ENCODE results near the gene MAPK12.

Gene MAPK12

DNA sequence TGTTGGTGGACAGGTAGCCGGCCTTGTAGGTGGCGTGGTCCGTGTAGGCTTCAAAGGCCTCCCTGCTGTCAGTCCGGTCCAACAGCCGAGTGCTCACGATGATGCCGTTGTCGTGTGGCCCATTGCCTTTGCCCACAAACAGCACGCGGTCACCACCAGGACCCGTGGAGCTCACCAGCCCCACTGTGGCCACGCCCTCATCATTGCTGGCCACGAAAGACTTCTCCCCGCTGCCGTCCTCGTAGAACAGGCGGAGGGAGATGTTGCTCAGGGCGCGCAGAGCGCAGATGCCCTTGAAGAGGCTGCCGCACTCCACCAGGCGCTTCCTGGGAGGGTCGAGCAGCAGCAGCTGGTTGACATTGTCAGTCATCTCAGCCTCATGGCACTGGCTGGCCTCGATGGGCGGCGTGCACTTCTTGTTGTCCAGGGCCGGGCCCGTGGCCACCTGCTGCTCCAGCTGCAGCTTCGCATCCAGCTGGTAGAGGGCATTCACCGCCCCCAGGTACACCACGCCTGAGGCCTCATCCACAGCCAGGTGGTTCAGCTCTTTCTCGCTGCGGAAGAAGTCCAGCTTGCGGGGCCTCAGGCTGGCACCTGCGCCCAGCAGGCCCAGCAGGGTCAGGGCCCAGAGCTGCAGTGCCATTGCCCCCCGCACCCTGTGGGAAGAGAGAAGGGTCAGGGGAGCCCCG, 28.6 kb upstream of the MAPK12 start:
- H3K27ac ChIP-seq, result no peak overlapping the region
- TF ChIP-seq, protein P1, sequence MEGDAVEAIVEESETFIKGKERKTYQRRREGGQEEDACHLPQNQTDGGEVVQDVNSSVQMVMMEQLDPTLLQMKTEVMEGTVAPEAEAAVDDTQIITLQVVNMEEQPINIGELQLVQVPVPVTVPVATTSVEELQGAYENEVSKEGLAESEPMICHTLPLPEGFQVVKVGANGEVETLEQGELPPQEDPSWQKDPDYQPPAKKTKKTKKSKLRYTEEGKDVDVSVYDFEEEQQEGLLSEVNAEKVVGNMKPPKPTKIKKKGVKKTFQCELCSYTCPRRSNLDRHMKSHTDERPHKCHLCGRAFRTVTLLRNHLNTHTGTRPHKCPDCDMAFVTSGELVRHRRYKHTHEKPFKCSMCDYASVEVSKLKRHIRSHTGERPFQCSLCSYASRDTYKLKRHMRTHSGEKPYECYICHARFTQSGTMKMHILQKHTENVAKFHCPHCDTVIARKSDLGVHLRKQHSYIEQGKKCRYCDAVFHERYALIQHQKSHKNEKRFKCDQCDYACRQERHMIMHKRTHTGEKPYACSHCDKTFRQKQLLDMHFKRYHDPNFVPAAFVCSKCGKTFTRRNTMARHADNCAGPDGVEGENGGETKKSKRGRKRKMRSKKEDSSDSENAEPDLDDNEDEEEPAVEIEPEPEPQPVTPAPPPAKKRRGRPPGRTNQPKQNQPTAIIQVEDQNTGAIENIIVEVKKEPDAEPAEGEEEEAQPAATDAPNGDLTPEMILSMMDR (IDR thresholded peaks at IDR 0.05), result no peak
- TF ChIP-seq ZFX (IDR thresholded peaks at IDR 0.05; ENCODE audit: borderline replicate concordance), result no peak

GRCh38 chr22:50289151-50289941, 27.9 kb upstream of the MAPK12 start:
- no peak overlapping the region for H3K27ac ChIP-seq
- no peak for TF ChIP-seq ZFX (IDR thresholded peaks at IDR 0.05; ENCODE audit: borderline replicate concordance)
- TF ChIP-seq, protein P1 (IDR thresholded peaks at IDR 0.05), result no peak

GRCh38 chr22:50287731-50288130, 26.2 kb upstream of the MAPK12 start:
- TF ChIP-seq, protein P1 (IDR thresholded peaks at IDR 0.05), result no peak
- no peak for TF ChIP-seq ZFX (IDR thresholded peaks at IDR 0.05; ENCODE audit: borderline replicate concordance)
- H3K27ac ChIP-seq, result no peak overlapping the region

- no peak overlapping the region for H3K27ac ChIP-seq
- TF ChIP-seq, protein P1 (IDR thresholded peaks at IDR 0.05), result no peak
- no peak for TF ChIP-seq ZFX (IDR thresholded peaks at IDR 0.05; ENCODE audit: borderline replicate concordance)
Measured at GRCh38 chr22:50286701-50287318, 25.3 kb upstream of the MAPK12 start.

DNA sequence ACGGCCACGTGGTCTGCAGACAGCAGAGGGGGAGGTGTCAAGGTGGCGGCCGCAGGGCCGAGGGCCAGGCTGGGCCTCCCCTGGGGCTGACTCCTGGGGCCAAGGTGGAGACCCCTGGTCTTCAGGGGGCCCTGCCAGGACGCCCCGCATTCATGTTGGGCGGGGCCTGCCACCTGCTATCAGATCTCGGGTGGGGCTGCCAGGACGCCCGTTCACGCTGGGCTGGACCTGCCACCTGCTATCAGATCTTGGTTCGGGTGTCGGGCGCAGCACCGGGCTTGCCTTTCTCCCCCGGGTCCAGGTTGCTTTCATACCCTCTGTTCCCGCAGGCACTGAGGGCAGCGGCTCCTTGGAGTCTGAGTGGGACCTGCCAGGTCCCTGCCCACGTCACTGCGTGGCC, 24.8 kb upstream of the MAPK12 start:
- H3K27ac ChIP-seq, result no peak overlapping the region
- no peak for TF ChIP-seq ZFX (IDR thresholded peaks at IDR 0.05; ENCODE audit: borderline replicate concordance)
- TF ChIP-seq, protein P1 (IDR thresholded peaks at IDR 0.05), result no peak

GRCh38 chr22:50285568-50286229, 24.2 kb upstream of the MAPK12 start:
- no peak overlapping the region for H3K27ac ChIP-seq
- TF ChIP-seq, protein P1 (IDR thresholded peaks at IDR 0.05), result no peak
- TF ChIP-seq ZFX (IDR thresholded peaks at IDR 0.05; ENCODE audit: borderline replicate concordance), result no peak

Measured in 22Rv1 (cell line).